HG03108 (cell line): ENCODE measurements around the gene PPIP5K2.

Experiments used
- ATAC-seq: cut with Tn5 transposase; IDR thresholded peaks from one replicate; pipeline ENCODE4 v1.9.1; 2021; ENCODE audit warnings: moderate library complexity; ENCODE audit not compliant: unreplicated experiment

The PPIP5K2 gene

DNA sequence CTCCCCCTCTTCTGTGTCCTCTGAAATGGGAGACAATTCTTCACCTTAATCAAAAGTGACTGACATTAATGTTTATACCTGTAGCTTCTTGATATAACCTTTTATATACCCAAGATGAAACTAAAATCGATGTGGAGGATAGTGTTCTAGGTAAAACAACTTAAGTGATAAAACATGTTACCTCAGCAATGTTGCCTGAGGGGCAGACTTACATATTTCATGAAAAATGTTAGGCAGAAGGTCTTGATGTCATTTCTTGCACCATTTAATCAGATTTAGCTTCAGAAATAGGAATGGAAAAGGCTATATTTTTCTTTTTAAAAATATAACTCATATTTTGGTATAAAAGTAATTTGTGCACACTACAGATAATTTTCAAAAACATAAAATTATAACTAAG is 115.8 kb downstream of the PPIP5K2 start:
- no peak for ATAC-seq

DNA sequence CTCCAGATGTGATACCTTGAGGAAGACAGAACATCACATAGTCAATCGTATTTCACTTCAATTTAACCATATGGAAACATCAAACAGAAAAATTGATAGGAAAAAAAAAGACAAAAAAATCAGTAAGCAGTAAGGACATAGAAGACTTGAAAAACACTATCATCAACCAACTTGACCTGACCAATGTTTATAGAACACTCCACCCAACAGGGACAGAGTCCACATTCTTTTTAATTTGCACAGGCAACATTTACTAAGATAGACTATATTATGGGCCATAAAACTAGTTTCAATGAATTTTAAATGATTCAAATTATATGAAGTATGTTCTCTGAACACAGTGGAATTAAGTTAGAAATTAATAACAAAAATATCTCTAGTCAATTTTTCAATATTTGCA is 117.7 kb downstream of the PPIP5K2 start:
- ATAC-seq: no peak

DNA sequence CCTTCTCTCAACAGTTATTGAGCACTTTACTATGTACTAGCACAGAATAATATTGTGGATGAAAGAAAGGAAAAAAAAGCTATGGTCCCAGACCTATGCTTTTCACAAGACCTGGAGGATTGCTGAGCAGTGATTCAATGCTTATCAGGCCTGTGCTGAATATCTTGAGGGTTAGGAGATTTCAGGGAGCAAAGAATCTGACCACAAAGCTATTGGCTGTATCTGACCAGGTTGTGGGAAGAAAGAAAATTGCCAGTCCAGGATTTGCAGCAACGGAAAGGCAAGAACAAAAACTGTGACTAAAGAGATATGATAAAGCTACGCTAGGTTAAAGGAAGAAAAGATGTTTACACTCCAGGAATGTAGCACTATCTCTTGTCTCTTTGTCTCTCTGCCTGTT is 123.6 kb downstream of the PPIP5K2 start:
- no peak for ATAC-seq

DNA sequence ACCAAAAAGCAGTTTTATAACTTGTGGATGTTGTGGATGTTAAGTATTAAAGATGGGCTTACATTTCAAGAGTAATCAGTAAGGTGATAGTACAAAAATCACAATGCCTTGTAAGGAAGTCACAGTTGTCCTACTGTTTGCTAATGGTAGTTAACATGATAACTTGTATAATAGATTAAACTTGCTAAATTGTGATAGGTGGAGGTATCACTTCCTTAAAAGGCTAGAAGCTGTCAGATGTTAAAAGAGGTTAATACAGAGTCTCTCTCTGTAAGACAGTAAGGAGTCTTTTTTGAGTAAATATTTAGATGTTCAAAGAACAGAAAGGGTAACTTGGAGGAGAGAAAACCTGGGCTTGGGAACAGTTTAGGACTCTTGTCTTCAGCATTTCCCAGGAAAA is 124.3 kb downstream of the PPIP5K2 start:
- no peak for ATAC-seq

DNA sequence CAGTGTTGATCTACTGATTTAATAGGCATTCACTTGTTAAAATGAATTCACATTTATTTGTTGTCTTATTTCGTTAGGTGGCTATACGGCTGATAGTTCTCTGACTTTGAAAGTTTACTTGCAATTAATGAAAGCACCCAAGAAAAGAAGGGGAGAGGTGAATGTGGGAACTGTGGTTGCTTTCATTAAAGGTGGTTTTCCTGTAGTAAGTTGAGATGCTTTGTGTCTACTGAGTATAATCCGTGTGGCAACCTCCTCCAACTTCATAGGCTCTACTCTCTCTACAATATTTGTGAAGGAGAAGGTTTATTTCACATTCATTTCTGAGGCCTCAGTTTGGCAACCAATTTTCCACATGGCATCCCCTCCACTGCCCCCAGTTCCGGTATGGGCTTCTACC is 125.7 kb downstream of the PPIP5K2 start:
- no peak for ATAC-seq

DNA sequence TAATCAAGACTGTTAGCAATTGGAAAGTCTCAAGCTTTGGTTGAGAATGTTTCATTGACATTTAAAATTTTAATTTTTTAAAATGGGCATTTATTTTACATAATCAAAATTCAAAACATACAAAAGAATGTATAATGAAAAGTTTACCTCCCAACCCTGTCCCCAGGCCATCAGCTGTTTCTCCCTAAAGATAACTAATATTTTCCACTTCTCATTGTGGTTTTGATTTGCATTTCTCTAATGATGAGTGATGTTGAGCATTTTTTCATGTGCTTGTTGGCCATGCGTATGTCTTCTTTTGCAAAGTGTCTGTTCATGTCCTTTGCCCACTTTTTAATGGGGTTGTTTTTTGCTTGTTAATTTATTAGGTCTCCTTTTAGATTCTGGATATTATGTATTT is 127.0 kb downstream of the PPIP5K2 start:
- no peak for ATAC-seq

DNA sequence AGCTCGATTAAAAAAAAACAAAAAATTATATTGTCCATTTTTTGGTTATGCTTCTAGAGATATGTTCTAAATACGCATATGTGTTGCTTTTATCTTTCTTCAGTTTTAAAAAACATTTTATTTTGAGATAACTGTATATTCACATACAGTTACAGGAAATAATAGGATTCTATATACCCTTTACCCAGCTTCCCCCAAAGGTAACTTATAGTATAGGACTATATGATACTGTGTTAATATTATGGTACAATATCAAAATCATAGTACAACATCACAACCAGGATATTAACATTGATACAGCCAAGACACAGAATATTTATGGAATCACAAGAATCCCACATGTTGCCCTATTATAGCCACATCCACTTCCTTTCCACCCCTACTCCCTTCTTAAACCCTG is 129.0 kb downstream of the PPIP5K2 start:
- no peak for ATAC-seq

DNA sequence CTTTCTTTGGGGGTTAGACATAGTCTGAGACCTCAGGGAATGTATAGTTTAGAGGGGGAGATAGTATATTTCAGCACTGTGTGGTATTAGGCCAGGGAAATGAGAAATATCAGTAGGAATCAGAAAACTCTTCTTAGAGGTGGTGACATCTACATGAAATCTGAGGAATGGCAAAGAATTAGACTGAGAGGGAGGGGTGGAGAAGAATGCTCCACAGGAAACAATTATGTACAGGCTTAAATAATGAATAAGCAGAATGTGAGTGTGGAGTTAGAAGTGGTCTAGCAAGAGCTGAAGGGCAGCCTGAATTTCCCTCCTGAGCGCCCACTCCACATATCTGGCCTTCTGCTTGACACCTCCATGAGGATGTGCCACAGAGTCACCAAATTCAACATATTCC is 134.8 kb downstream of the PPIP5K2 start:
- ATAC-seq: no peak

DNA sequence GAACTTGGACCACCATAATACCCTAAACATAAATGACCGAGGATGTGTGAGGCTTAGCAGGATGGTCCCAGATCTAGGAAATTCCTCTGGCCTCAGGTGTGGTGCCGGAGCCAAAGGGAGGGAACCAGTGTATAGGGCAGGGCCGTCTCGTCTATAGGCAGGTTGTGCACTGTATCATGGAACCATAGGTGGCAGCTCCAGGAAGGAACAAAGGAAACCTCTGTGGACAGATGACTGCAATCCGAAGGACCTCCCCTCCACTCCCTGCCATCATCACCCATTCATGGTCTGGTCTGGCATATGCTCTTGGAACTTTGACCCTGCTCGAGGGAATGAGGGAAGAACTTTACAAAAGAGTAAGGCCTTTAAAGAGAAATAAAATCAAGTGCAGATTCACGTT is 135.6 kb downstream of the PPIP5K2 start:
- no peak for ATAC-seq

DNA sequence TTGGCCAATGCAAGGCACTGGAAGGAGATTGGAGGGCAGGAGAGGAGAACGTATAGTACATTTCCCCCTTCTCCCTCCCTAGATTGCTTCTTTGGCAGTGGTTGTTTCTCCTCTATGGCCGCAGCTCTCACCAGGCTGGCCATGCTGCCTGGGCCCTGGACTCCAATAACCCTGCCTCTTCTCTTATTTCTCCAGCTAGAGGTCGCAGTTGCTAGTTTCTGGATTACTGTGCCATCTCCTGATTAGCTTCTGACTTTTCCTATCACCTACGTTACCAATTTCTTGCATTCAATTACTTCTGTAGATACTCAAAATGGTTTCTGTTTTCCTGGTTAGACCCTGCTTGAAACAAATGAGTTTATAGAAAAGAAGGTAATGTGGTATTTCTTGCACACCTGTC is 136.1 kb downstream of the PPIP5K2 start:
- no peak for ATAC-seq

DNA sequence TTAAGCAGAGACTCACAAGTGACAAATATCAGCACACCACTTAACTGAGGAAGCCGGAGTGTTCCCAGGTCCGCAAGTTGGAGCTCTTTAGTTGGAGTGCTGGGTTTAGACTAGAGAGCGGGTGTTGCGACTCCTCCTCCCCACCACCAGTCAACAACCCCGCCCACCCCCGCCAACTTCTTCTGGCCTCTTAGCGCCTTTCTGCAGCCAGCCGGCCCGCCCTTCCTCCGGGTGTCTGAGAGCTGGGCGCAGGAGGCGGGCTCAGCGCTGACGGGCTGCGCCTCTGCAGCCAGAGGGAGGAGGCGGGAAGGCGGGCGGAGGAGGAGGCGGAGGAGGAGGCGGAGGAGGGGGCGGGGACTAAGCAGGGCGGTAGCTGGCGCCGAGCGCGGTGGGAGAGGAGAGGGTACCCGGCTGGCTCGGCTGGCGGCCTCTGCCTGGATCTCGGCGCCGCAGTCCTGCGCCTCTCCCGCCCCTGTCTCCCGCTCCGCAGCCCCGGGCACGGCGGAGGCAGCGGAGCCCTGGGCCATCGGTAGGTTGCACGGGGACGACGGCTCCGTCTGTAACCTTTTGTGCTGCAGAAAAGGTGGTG is 138.4 kb downstream of the PPIP5K2 start, which contains the start of gene MACIR:
Gene MACIR, plus strand, starts transcription at position 396 of the 589 bp plus-strand sequence. CDS start 17,157 bp downstream, outside the sequence.
- peak; percentile 71 for ATAC-seq

DNA sequence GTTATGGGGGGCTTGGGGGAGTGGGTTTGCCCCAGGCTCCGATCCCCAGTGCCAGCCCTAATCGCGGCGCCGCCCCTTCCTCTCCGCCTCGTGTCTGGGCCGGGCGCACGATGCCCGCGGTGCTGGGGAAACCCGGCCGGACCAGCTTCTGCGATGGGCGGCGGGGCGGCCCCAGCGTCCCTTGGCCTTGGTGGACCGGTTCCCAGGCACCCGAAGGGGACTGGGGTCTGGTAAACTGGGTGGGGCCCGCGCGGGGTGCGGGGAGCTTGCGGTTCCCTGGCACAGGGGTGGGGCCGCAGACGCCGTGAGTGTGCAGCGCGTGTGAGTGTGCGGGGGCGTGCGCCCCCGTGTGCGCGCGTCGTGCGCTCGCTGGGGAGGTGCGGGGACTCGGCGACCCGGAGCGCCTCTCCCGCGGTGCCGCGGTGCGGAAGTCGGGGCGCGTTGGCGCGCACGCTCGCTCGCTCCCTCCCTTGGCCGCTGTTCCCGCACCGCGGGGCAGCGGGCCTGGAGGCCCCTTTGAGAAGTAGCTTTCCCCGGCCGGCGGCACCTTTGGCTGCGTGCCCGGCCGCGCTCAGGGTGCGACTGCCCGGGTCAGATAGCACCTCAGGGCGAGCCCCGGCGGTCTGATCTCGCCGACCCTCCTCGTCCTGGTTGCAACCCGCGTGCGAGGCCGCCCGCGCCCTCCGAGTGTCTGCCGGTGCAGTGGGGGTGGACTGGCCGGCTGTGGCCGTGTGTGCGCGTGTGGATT is 139.0 kb downstream of the PPIP5K2 start:
- peak; percentile 31 for ATAC-seq

DNA sequence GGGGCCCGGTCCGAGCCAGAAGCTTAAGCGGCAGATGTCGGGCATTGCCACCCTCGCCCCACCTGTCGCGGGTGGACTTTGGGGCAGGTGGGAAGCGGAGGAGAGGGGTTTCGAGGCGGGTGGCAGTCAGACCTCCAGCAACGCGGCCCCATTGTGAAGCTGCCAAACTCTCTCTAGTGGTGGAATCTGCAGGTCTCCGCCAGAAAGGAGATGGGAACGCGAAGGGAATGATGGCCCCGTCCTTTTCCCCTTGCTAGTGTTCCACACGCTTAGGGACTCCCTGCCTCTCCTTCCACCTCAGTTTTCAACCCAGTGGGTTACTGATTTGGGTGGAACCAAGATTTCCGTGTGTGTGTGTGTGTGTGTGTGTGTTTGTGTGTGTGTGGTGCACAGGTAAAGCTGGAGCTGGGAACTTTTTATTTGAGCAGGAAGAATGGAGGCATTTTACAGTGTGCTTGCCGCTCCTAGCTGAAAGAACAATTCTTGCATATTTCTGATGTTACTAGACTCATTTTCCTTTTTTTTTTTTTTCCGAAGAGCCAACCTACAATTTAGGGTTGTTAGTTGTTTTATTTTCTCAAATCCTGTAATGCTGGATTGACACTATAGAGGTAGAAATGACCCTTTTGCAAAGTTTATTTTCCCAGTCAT is 139.7 kb downstream of the PPIP5K2 start:
- no peak for ATAC-seq

DNA sequence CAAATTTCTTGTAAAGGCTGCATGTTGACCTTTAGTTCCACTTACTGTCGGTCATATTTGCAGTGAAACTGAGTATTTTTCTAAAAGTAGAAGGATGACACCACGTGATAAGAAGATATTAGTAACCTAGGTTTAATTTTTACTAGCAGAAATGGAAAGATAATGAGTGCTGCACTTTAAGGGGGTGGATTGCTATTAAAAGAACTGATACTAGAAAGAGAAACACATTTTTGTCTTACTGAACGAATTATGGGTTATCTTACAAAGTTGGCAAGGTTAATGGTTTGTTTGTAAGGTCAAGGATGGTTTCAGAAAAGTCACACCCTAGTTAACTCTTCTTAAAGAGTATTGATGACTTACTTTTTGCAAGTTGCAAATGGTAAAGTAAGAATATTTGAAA is 140.8 kb downstream of the PPIP5K2 start:
- ATAC-seq: peak; percentile 37
